SK-N-SH (cell line): ENCODE results near the gene VSIG10. TPM values are rescaled to one million over a fixed set of nuclear protein-coding genes. Genes with fewer than 3 reads are reported as not detected.
A peak's percentile ranks its signal among the peaks of the same experiment; 100 is the strongest.

ENCODE experiments used
- CTCF ChIA-PET: fragments of 300-600, 350-600 bp; formaldehyde crosslinking; extraction: SDS; loops from one replicate; lab custom pipeline; 2021; lab: Yijun Ruan, JAX
- POLR2A ChIA-PET: fragments of 350-600 bp; sonication (Branson Sonifier 250); formaldehyde crosslinking; extraction: SDS; loops from one replicate; lab custom pipeline; 2020; ENCODE audit warnings: antibody characterized with exemption, inconsistent platforms; lab: Yijun Ruan, JAX
- DNase-seq: peaks from one replicate; pipeline ENCODE4 v3.0.0; 2012
- H2AFZ ChIP-seq: fragments of 200-600 bp; sonication (generic); 2 replicates; pipeline ENCODE4 v1.8.1; 2016; ENCODE audit warnings: antibody characterized with exemption, mild to moderate bottlenecking, low read depth
- H3F3A ChIP-seq: fragments of 200-600 bp; sonication (generic); replicated peaks from 2 replicates; pipeline ENCODE3; 2016; ENCODE audit warnings: antibody characterized with exemption, mild to moderate bottlenecking; ENCODE audit not compliant: insufficient read depth
- H3K27ac ChIP-seq, 2 experiments: fragments of 200-500 bp in 1 of 2; fragments of 200-600 bp in 1 of 2; sonication (Bioruptor generic) in 1 of 2; sonication (generic), shearing (Covaris generic) in 1 of 2; 2 replicates each; pipeline versions ENCODE4 v1.5.1 to v1.6.1; 2014 to 2016; ENCODE audit warnings: low read depth in 2 of 2, inconsistent platforms in 1 of 2, low read length in 1 of 2, mild to moderate bottlenecking in 1 of 2, mixed read lengths in 1 of 2
- H3K27me3 ChIP-seq: fragments of 200-600 bp; sonication (generic), shearing (Covaris generic); 2 replicates; pipeline ENCODE4 v1.6.1; 2016; ENCODE audit warnings: mixed run types; ENCODE audit not compliant: insufficient read depth
- H3K36me3 ChIP-seq, 2 experiments: fragments of 200-500 bp in 1 of 2; fragments of 200-600 bp in 1 of 2; sonication (Bioruptor generic) in 1 of 2; sonication (generic) in 1 of 2; replicated peaks in 1 of 2; 2 replicates each; pipeline versions ENCODE3 to v1.5.1; 2014 to 2016; ENCODE audit warnings: low read length in 1 of 2, mild to moderate bottlenecking in 1 of 2; ENCODE audit not compliant: insufficient read depth in 2 of 2, control insufficient read depth in 1 of 2
- H3K4me1 ChIP-seq, 2 experiments: fragments of 200-500 bp in 1 of 2; fragments of 200-600 bp in 1 of 2; sonication (Bioruptor generic) in 1 of 2; sonication (generic), shearing (Covaris generic) in 1 of 2; 2 replicates each; pipeline versions ENCODE4 v1.5.1 to v1.6.1; 2014 to 2016; ENCODE audit warnings: low read depth in 1 of 2, low read length in 1 of 2, mixed run types in 1 of 2; ENCODE audit not compliant: insufficient read depth in 2 of 2, control insufficient read depth in 1 of 2
- H3K4me2 ChIP-seq: fragments of 200-600 bp; sonication (generic), shearing (Covaris generic); 2 replicates; pipeline ENCODE4 v1.6.1; 2017; ENCODE audit warnings: mixed run types
- H3K4me3 ChIP-seq, 2 experiments: fragments of 200-500 bp in 1 of 2; fragments of 200-600 bp in 1 of 2; sonication (Bioruptor generic) in 1 of 2; sonication (generic), shearing (Covaris generic) in 1 of 2; 2 replicates each; pipeline versions ENCODE4 v1.5.1 to v1.8.1; 2014 to 2016; ENCODE audit warnings: low read depth in 2 of 2, inconsistent platforms in 1 of 2, low read length in 1 of 2, mild to moderate bottlenecking in 1 of 2, mixed read lengths in 1 of 2, moderate library complexity in 1 of 2
- H3K79me2 ChIP-seq: fragments of 200-600 bp; sonication (generic); 2 replicates; pipeline ENCODE4 v1.8.1; 2017; ENCODE audit warnings: mild to moderate bottlenecking; ENCODE audit not compliant: insufficient read depth
- H3K9ac ChIP-seq: fragments of 200-600 bp; sonication (generic); 2 replicates; pipeline ENCODE4 v1.6.1; 2017; ENCODE audit warnings: mixed run types
- H3K9me2 ChIP-seq: fragments of 200-600 bp; sonication (generic); 2 replicates; pipeline ENCODE4 v1.6.1; 2017; ENCODE audit warnings: mixed run types
- H3K9me3 ChIP-seq: fragments of 200-600 bp; sonication (generic); 2 replicates; pipeline ENCODE4 v1.6.1; 2017; ENCODE audit warnings: mixed run types, mild to moderate bottlenecking, moderate library complexity
- H4K20me1 ChIP-seq: fragments of 200-600 bp; sonication (generic); 2 replicates; pipeline ENCODE4 v1.6.1; 2017; ENCODE audit warnings: mild to moderate bottlenecking, mixed run types; ENCODE audit not compliant: insufficient read depth
- CHD2 ChIP-seq: fragments of 150-350 bp; IDR thresholded peaks from 2 replicates; pipeline ENCODE4 v1.6.1; 2018; ENCODE audit warnings: low read length; ENCODE audit not compliant: partially characterized antibody
- ELF1 ChIP-seq: IDR thresholded peaks from 2 replicates; pipeline ENCODE4 v1.4.0; 2012
- EP300 ChIP-seq, 2 experiments: IDR thresholded peaks; 2 replicates each; pipeline versions ENCODE4 v1.4.0 to v1.6.1; 2012; ENCODE audit warnings: borderline replicate concordance in 1 of 2, low read depth in 1 of 2, low read length in 1 of 2
- FOSL2 ChIP-seq: IDR thresholded peaks from 2 replicates; pipeline ENCODE4 v1.4.0; 2012; ENCODE audit warnings: low read depth, mild to moderate bottlenecking, moderate library complexity, borderline replicate concordance
- FOXM1 ChIP-seq: IDR thresholded peaks from 2 replicates; pipeline ENCODE4 v1.4.0; 2012; ENCODE audit warnings: low read depth, mild to moderate bottlenecking
- JUND ChIP-seq: IDR thresholded peaks from 2 replicates; pipeline ENCODE4 v1.4.0; 2012
- MEF2A ChIP-seq: IDR thresholded peaks from 2 replicates; pipeline ENCODE4 v1.4.0; 2012; ENCODE audit warnings: low read depth, borderline replicate concordance
- NFIC ChIP-seq: IDR thresholded peaks from 2 replicates; pipeline ENCODE4 v1.4.0; 2012; ENCODE audit warnings: borderline replicate concordance
- NRF1 ChIP-seq: IDR thresholded peaks from 2 replicates; pipeline ENCODE4 v1.6.1; 2012; ENCODE audit warnings: low read depth, mild to moderate bottlenecking, low read length
- PBX3 ChIP-seq: IDR thresholded peaks from 2 replicates; pipeline ENCODE4; 2012
- POLR2AphosphoS5 ChIP-seq: IDR thresholded peaks from 2 replicates; pipeline ENCODE4 v1.6.1; 2012; ENCODE audit warnings: low read depth, low read length
- RXRA ChIP-seq: IDR thresholded peaks from 2 replicates; pipeline ENCODE4 v1.4.0; 2012; ENCODE audit warnings: low read depth, mild to moderate bottlenecking, borderline replicate concordance
- SIN3A ChIP-seq: IDR thresholded peaks from 2 replicates; pipeline ENCODE4 v1.6.1; 2012; ENCODE audit warnings: low read depth, mild to moderate bottlenecking, low read length, moderate library complexity, borderline replicate concordance
- SMC3 ChIP-seq: IDR thresholded peaks from 2 replicates; pipeline ENCODE4 v1.6.1; 2012; ENCODE audit warnings: low read depth, low read length, improper control_type of control experiment
- TAF1 ChIP-seq: IDR thresholded peaks from 2 replicates; pipeline ENCODE4 v1.6.1; 2012; ENCODE audit warnings: low read depth, mild to moderate bottlenecking, low read length, moderate library complexity, borderline replicate concordance
- TCF12 ChIP-seq: IDR thresholded peaks from 2 replicates; pipeline ENCODE4 v1.4.0; 2012
- TEAD4 ChIP-seq: IDR thresholded peaks from 2 replicates; pipeline ENCODE4 v1.4.0; 2012; ENCODE audit warnings: mild to moderate bottlenecking, borderline replicate concordance; ENCODE audit not compliant: insufficient read depth
- USF1 ChIP-seq: IDR thresholded peaks from 2 replicates; pipeline ENCODE4 v1.4.0; 2012; ENCODE audit warnings: low read depth, borderline replicate concordance
- ZBTB33 ChIP-seq: IDR thresholded peaks from 2 replicates; pipeline ENCODE4 v1.4.0; 2012; ENCODE audit warnings: low read depth, borderline replicate concordance
- WGBS: methylation state at CpG from one replicate; pipeline ENCODE4 v1.1.6; 2017; ENCODE audit warnings: low lambda C conversion rate; 5-methylcytosine and 5-hydroxymethylcytosine counted together
- polyA plus RNA-seq, 3 experiments: library from polyadenylated mRNA; depleted of rRNA; stranded (reverse); fragments of >200 nt; gene quantifications; 2 replicates each; pipeline ENCODE4 v1.2.3, GENCODE V29; 2012

The VSIG10 gene
- polyA plus RNA-seq, 1 of the 3 experiments (the other 2 are of a cell fraction) = 12.5 TPM

GRCh38 chr12:118052324-118053070 lies 51.3 kb downstream of the VSIG10 start:
- TF ChIP-seq CHD2 = no peak
- no peak; the same call in 1 of the 2 replicates for TF ChIP-seq MEF2A
- TF ChIP-seq FOSL2 = peak; percentile 95
- TF ChIP-seq TAF1 = 0 out of 2 replicates have a peak, but pooled peaks have one; percentile 24
- peak; percentile 47; the same call in 1 of the 2 replicates for TF ChIP-seq FOXM1
- peak; percentile 91 for TF ChIP-seq TEAD4
- TF ChIP-seq NRF1 = no peak
- peak; percentile 96 for TF ChIP-seq NFIC
- TF ChIP-seq SMC3 = no peak
- peak; percentile 62; the same call in 1 of the 2 replicates for TF ChIP-seq POLR2AphosphoS5
- 0 out of 2 replicates have a peak, but pooled peaks have one; percentile 41 for TF ChIP-seq SIN3A
- TF ChIP-seq ZBTB33 = peak; percentile 72; the same call in 1 of the 2 replicates
- peak; percentile 65 for TF ChIP-seq PBX3
- TF ChIP-seq ELF1 = 0 out of 2 replicates have a peak, but pooled peaks have one; percentile 22
- no peak for TF ChIP-seq USF1
- TF ChIP-seq JUND = peak; percentile 96
- peak; percentile 86 for TF ChIP-seq TCF12
- peak in 1 of 2 experiments; percentile 86; a peak in 2 of 4 replicates for TF ChIP-seq EP300 (IDR thresholded peaks at IDR 0.05; ENCODE audit: borderline replicate concordance in 1 of 2, low read depth in 1 of 2, low read length in 1 of 2)
- TF ChIP-seq RXRA = peak; percentile 99
- TF ChIP-seq, all 33 proteins: peak for 14
- Histone ChIP-seq H3K9me3 (no peaks in the 10 kb centered on the region), H3K9me2 (no peaks in the 10 kb centered on the region), H3K4me2 (peak overlapping the region; percentile 67), H4K20me1 (peaks cover 13% of the 10 kb centered on the region; the same call in 1 of the 2 replicates), H3K36me3 (peaks cover 9 to 54% of the 10 kb centered on the region in 2 experiments), H3K27ac (peak overlapping the region; percentile 53 to 86; a peak in 3 of 4 replicates), H3K4me3 (no peak overlapping the region), H3K4me1 (peaks cover 0 to 24% of the 10 kb centered on the region in 2 experiments; a peak in 3 of 4 replicates), H2AFZ (no peak overlapping the region), H3K9ac (peak overlapping the region; percentile 44; the same call in 1 of the 2 replicates), H3F3A (peaks cover 52% of the 10 kb centered on the region), H3K79me2 (peaks cover 90% of the 10 kb centered on the region), H3K27me3 (no peaks in the 10 kb centered on the region)
- WGBS = 46% methylated on average over 14 of the region's 14 CpGs
- ChIA-PET CTCF (interaction anchor here (2.1 kb wide), 1 partner anchor 17 kb away, joined by 6 read pairs; no protein-coding TSS in a partner anchor), POLR2A (no interaction called here)
- DNase-seq = no peak
